ENCODE measurements around the gene ADCY6. TPM values are rescaled to one million over a fixed set of nuclear protein-coding genes. Genes with fewer than 3 reads are reported as not detected.
A peak's percentile ranks its signal among the peaks of the same experiment; 100 is the strongest.

ADCY6 gene
- total RNA-seq, 1 experiment from 2014 or later: 31.1 TPM

DNA sequence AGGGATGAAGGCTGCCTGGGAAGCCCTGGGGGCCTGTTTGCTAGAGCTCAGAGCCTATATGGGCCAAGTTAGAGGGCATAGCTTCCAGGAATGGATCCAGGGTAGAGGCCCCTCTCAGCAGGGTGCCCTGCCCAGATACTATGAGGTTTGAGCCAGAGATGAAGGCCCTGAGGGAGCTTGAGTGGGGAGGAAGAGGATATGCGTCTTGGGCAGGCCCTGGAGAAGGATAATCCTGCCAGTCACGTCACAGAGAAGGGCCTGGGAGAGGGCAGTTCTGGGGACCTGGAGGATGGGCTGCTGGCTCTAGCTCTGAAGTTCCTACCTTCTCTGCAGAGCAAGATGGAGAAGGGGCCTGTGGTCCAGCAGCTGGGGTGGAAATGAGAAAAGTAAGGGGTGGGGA lies 23.5 kb upstream of the ADCY6 start:
- no peaks in the 10 kb centered on the region for H3K79me2 ChIP-seq (ENCODE audit: insufficient read depth, low read length)
- no peak overlapping the region for H2AFZ ChIP-seq (ENCODE audit: low read length)
- H3K27me3 ChIP-seq (ENCODE audit: insufficient read depth, low read length): peaks cover 19% of the 10 kb centered on the region
- no peak overlapping the region for H3K56ac ChIP-seq (ENCODE audit: insufficient read length, low read depth, low read length)
- H2BK20ac ChIP-seq (ENCODE audit: low read depth, low read length, poor library complexity, severe bottlenecking): no peak overlapping the region
- no peak overlapping the region for H3K4me2 ChIP-seq (ENCODE audit: insufficient read depth, insufficient read length, low read length)
- H2BK5ac ChIP-seq (ENCODE audit: insufficient read length, low read length): no peak overlapping the region
- no peak overlapping the region for H4K8ac ChIP-seq (replicated peaks; ENCODE audit: insufficient read length, low read depth, low read length)
- H3K4me3 Mint-ChIP-seq: peak overlapping the region in 1 of 2 experiments; percentile 64; a peak in 4 of 5 replicates
- H3K23me2 ChIP-seq (ENCODE audit: insufficient read length, low read depth, low read length, poor library complexity, severe bottlenecking): peaks cover 18% of the 10 kb centered on the region
- no CpG with 5 or more reads among the region's 2 CpGs for WGBS (ENCODE audit: extremely low coverage, insufficient read length, low lambda C conversion rate)
- H3K4me1 ChIP-seq (ENCODE audit: insufficient read depth, low read length): 0 out of 2 replicates have a peak, but pooled peaks cover 2% of the 10 kb centered on the region
- no peak overlapping the region for H2BK120ac ChIP-seq (ENCODE audit: low read depth, low read length, poor library complexity, severe bottlenecking)
- H3K14ac ChIP-seq (ENCODE audit: insufficient read depth, low read length): no peak overlapping the region
- H3K18ac ChIP-seq (ENCODE audit: insufficient read length, low read depth, low read length): no peak overlapping the region
- no peaks in the 10 kb centered on the region for H3K9me3 Mint-ChIP-seq
- no peak for DNase-seq
- no peak overlapping the region for H4K5ac ChIP-seq (ENCODE audit: insufficient read length, low read depth, low read length)
- H3K23ac ChIP-seq (ENCODE audit: insufficient read length, low read depth, low read length): no peak overlapping the region
- H2BK15ac ChIP-seq (ENCODE audit: low read depth, low read length): no peak overlapping the region
- no peak overlapping the region for H2BK12ac ChIP-seq (ENCODE audit: insufficient read length, low read depth, low read length)
- H3K79me1 ChIP-seq (ENCODE audit: insufficient read depth, low read depth, low read length, poor library complexity, severe bottlenecking): no peaks in the 10 kb centered on the region
- no peaks in the 10 kb centered on the region for H3K9me3 ChIP-seq (ENCODE audit: control insufficient read depth, low read depth, low read length)
- no peak overlapping the region; a peak in 1 of 7 replicates for H3K27ac Mint-ChIP-seq
- no peak overlapping the region for H2AK5ac ChIP-seq (ENCODE audit: insufficient read length, low read length)
- no peak overlapping the region for H3K27ac ChIP-seq (ENCODE audit: insufficient read length, low read depth, low read length)
- peaks cover 46 to 48% of the 10 kb centered on the region in 2 experiments for H3K4me1 Mint-ChIP-seq
- H4K20me1 ChIP-seq (ENCODE audit: control insufficient read depth, insufficient read depth, insufficient read length): no peaks in the 10 kb centered on the region
- H4K91ac ChIP-seq (ENCODE audit: insufficient read length, low read depth, low read length): no peak overlapping the region
- H3K27me3 Mint-ChIP-seq (ENCODE audit: low read depth): peaks cover 35% of the 10 kb centered on the region
- TF ChIP-seq, protein P1, sequence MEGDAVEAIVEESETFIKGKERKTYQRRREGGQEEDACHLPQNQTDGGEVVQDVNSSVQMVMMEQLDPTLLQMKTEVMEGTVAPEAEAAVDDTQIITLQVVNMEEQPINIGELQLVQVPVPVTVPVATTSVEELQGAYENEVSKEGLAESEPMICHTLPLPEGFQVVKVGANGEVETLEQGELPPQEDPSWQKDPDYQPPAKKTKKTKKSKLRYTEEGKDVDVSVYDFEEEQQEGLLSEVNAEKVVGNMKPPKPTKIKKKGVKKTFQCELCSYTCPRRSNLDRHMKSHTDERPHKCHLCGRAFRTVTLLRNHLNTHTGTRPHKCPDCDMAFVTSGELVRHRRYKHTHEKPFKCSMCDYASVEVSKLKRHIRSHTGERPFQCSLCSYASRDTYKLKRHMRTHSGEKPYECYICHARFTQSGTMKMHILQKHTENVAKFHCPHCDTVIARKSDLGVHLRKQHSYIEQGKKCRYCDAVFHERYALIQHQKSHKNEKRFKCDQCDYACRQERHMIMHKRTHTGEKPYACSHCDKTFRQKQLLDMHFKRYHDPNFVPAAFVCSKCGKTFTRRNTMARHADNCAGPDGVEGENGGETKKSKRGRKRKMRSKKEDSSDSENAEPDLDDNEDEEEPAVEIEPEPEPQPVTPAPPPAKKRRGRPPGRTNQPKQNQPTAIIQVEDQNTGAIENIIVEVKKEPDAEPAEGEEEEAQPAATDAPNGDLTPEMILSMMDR (conservative IDR thresholded peaks at IDR 0.05): no peak
- H3K4ac ChIP-seq (ENCODE audit: low read depth, low read length): no peak overlapping the region
- H3K9ac ChIP-seq (ENCODE audit: extremely low read depth, insufficient read length, low read length): no peak overlapping the region
- no peaks in the 10 kb centered on the region for H3K36me3 Mint-ChIP-seq (ENCODE audit: insufficient read depth in 1 of 3, low read depth in 3 of 3)
- no peak overlapping the region for H3T11ph ChIP-seq (ENCODE audit: low read length)
